AML-193 (cell line): ENCODE results near the gene ZNF579.
"Not testable (repeated sequence)": the region's sequence is repeated elsewhere in the genome, so short reads cannot be mapped to it uniquely, and the experiment has no call there.

Experiments used
- DNase-seq, 2 experiments: peaks; one replicate each; lab custom pipeline; 2025; lab: John Stamatoyannopoulos, UW

The ZNF579 gene

DNA sequence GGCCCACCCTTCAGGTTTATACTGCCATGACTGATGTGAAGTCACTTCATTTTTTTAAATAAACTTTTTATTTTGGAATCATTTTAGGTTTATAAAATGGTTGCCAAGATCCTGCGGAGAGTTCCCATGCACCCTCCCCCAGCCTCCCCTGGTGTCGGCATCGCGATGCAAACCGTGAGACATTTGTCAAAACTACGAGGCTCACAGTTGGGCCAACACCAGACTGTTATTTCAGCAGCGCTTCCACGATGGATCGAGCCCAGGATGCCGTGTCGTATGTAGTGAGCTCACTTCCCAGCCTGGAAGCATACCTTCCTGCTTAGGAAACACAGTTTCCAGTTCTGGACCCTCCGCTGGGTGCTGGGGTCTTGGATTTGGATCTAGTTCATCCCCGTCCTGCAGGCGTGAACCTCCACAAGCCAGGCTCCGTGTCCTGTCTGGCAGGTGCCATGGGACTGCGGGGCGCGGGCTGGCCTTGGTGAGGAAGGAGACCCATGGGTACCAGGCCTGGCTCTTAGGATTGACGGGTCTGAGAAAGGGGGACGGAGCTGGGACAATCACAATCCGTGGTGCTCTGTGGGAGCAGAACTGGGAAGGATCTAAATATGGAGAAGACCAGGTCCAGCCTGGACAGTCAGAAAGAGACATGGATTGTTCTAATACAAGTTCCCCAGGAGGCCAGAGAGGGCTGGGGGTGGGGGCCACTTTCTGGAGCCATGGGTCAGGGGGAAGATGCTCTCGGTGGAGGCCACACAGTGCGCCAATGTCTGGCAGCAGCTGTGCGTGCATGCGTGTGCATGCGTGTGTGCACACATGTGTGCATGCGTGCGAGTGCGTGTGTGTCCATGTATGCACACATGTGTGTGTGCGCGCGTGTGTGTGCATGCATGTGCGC is 41.3 kb downstream of the ZNF579 start:
- no peak for DNase-seq

DNA sequence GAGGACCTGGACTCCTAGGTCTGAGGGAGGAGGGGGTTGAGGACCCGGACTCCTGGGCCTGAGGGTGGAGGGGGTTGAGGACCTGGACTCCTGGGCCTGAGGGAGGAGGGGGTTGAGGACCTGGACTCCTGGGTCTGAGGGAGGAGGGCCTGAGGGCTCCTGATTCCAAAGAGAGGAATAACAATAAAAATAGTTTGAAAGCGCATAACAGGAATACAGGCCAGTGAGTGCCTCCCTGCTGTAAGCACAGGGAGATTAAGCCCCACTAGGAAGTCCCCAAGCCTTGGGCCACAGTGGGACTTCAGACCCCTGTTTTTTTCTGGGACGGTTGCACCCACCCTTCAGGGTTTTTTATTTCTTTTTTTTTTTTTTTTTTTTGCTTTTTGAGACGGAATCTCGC is 42.5 kb downstream of the ZNF579 start:
- DNase-seq, result no peak

DNA sequence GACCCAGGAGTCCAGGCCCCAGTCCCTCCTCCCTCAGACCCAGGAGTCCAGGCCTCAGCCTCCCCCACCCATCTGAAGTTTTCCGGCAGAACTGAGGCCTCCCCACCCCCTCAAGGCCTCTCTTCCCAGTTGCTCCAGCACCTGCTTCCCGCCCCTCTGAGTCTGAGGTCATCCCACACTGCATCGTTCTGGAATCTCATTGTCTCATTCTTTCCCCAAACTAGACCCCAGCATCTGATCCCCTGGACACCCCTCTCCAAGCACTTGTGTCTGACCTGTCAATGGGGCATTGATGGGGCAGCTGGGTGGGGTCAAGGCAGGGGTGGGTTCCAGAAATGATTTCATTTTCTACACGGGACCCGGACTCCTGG is 42.9 kb downstream of the ZNF579 start:
- no peak for DNase-seq

DNA sequence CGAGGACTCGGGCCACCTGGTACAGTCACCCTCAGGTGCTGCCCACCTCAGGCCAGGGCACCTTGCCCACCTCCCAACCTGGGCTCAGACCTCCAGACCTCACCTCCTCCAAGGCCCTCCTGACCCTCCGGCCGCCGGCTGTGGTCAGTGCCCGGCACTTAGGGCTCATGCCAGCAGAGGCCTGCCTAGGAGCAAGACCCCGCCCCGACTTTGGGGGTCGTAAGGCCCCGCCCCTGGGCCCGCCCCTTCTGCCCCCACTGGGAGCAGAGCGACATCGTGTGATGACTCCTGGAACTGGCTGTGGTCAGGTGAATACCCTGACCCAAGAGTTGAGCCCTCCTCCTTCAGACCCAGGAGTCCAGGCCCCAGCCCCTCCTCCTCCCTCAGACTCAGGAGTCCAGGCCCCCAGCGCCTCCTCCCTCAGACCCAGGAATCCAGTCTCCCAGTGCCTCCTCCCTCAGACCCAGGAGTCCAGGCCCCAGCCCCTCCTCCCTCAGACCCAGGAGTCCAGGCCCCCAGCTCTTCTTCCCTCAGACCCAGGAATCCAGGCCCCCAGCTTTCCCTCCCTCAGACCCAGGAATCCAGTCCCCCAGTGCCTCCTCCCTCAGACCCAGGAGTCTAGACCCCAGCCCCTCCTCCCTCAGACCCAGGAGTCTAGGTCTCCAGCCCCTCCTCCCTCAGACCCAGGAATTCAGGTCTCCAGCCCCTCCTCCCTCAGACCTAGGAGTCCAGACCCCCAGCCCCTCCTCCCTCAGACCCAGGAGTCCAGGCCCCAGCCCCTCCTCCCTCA is 43.5 kb downstream of the ZNF579 start, which contains the start of gene SBK2:
Gene SBK2, minus strand, starts transcription at position 183 of the 790 bp plus-strand sequence. CDS start 839 bp downstream, outside the sequence.
- DNase-seq, result no peak

DNA sequence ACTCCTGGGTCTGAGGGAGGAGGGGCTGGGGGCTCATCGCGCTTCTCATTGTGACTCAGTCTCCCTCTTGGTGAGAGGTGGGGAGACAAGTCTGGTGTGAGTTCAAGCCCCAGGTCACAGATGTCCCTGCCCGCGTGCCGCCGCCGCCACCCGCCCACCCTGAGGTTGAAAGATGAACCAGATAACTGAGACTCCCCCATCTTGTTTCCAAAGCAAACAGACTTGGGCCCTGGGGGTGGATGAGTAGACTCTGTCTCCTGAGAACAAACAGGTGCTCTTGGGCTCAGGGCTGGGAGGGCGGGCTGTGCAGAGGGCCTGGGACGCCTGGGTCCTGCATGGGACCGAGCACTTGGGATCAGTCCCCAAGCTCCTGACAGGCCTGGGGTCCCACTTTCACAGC is 44.3 kb downstream of the ZNF579 start:
- DNase-seq, result no peak

DNA sequence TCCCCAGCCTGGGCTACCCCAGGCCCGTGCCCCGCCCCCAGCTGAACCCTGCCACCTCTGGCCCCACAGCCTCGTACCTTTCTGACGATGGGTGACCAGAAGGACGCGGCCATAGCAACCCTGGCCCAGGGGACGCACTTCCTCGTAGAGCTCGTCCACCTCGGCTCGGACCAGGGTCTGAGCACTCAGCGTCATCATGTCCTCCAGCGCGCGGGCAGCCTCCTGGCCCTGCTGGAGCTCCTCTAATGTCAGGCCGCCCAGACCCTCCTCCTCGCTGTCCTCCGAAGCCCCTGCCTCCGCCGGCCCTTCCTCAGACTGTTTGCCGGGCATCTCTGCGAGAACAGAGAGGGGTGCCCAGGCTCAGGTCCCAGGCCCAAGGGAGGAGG is 44.7 kb downstream of the ZNF579 start:
- no peak for DNase-seq

DNA sequence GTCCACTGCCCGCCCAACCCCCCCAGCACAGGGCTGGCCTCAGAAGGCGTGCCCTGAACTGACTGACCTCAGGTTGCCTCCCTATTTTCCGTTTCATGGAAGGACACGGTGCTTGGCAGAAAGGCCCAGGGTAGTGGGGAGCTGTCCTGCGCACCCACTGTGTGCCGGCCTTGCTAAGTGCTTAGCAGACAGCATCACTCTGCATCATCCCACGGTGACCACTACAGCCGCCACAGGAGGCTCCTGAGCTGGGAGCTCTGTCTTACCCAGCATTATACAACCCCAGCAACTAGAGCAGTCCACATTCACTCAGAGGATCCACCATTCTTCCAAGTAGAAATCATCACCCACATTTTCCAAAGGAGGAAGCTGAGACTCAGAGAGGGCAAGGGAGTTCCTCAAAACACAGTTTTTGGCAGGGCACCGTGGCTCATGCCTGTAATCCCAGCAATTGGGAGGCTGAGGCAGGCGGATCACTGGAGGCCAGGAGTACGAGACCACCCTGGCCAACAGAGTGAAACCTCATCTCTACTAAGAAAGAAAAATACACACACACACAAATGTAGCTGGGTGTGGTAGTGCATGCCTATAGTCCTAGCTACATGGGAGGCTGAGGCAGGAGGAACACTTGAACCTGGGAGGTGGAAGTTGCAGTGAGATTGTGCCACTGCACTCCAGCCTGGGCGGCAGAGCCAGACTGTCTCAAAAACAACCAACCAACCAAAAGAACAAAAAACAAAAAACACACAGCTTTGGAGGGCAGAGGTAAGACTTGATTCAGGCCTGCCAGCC is 45.3 kb downstream of the ZNF579 start:
- DNase-seq, result no peak

DNA sequence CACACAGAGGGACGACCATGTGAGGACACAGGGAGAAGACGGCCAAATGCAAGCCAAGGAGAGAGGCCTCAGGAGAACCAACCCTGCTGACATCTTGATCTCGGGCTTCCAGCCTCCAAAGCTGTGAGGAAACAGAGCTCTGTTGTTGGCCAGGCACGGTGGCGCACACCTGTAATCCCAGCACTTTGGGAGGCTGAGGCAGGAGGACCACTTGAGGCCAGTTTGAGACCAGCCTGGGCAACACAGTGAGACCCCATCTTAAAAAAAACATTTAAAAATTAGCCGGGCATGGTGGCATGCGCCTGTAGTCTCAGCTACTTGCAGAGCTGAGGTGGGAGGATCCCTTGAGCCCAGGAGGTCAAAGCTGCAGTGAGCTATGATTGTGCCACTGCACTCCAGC is 46.4 kb downstream of the ZNF579 start:
- DNase-seq, result not testable (repeated sequence)

DNA sequence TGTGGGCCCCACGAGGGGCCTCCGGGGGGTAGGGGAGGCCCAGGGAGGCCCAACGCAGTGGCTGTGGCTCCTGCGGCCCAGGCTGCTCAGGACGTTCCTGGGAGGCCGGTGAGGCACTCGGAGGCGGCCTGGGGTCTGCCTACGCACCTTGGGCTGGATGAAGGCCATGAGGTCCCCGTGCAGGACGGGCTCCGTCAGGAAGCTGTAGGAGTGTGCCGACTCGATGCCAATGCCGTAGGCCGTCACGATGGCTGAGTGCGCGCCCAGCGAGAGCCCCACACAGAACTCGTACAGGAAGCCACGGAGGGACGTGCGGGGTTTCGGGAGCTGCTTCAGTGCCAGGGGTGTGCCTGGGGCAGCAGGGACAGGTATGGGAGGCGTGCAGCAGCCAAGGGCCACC is 49.7 kb downstream of the ZNF579 start:
- no peak for DNase-seq

DNA sequence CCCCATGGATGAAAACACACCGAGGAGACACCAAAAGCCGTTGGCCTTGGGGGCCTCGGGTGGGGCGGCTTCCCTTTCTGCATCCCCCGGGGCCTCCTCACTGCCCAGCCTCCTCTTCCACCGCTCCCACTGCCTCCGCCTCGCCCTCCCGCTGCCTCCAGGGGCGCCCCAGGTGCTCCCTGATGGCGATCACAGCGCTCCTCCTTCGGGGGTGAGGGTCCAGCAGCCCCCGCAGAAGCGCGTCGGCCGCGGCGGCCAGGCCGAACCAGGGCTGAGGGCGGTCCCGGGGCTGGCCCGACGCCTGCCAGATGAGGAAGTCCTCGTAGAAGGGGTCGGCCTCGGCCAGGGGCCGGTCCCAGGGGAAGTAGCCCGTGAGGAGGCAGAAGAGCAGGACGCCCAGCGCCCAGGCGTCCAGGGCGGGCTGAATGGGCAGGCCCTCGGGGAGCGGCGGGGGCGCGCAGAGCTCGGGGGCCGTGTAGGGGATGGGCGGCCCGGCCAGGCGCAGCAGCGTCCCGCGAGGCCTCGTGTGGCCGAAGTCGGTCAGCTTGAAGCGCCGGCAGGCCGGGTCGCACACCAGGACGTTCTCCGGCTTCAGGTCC is 50.9 kb downstream of the ZNF579 start:
- DNase-seq, result no peak

DNA sequence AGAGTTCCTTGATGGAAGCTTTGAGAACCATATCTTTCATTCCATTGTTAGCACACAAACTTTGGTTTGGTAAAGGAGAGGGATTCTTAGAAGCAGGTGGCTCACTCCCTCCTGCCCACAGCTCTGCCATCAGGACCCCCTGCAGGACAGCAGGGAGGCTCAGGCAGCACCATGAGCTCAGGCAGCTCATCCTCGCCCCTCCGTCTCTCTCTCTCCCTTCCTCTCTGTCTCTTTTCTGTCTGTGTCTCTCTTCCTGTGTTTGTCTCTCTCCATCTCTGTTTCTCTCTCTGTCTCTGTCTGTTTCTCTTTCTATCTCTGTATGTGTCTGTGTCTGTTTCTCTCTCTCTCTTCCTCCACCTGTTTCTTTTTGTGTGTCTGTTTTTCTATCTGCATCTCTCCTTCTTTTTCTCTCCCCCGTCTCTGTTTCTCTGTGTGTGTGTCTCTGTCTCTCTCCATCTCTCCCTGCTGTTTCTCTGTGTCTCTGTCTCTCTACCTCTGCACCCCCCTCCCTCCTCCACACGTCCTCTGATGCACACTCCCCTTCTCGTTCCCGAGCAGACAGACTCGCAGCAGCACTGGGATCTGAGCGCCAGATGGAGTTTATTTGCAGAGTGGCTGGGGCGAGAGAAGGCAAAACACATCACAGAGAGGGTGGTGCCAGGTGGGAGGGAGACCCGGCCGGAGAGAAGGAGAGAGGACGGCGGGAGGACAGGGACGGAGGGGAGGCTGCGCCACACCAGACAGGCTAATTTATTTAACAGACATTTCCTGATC is 52.4 kb downstream of the ZNF579 start:
- DNase-seq, result no peak

DNA sequence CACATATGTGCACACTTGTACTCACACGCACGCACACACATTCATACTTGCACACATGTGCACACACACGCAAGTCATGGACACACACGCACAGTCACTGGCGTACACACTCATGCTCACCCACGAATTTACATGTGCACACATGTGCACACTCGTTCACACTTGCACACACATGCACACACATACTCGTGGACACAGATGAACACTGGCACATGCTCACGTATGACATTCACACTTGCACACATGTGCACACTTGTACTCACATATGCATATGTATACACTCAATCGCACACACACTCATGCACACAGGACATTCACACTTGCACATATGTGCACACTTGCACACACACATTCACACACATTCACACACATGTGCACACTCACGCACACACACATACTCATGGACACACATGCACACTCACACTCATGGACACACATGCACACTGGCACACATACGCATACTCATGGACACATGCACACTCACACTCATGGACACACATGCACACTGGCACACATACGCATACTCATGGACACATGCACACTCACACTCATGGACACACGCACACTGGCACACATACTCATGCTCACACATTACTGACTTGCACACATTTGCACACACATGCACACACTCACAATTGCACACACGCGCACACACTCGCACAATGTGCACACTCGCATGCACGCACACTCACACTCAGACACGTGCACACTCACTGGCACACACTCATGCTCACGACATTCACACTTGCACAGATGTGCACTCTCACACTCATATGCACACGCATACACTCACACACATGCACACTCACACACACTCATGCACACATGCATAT is 53.2 kb downstream of the ZNF579 start:
- no peak for DNase-seq
